ENCODE measurements around the gene AMELX.

DNA sequence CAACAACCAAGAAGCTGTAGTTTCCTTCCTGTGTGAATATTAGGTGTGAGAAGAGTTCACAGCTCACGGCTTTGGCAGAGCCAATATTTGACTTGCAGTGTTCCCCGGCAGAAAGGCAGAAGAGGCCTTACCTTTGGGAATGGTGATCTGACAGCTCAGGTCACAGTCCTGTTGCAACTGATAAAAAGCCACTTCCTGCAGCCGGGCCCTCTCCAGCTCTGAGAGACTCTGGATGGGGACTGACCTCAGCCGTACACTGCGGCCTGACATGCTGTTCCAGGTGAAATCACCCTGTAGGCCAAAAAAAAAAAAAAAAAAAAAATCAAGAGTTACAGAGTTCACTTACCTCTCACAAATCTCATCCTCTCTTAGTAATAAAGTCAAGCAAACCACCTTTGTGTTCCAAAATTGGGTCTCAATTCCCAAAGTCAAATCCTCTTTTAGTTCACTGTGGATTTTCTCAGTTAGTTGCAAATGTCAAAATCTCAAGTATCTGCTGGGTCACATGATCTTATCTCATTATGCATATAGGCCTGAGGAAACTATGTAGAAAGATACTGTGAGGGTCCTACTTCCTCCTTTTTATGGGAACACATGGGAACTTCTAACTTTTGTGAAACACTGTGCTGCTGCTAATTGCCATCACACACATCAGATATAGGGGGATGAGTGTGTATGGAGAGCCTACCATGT, 38.6 kb upstream of the AMELX start:
- TF ChIP-seq CTCF (optimal IDR thresholded peaks at IDR 0.05 in 1 of 3, IDR thresholded peaks at IDR 0.05 in 1 of 3, conservative IDR thresholded peaks at IDR 0.05 in 1 of 3; ENCODE audit: extremely low read depth in 1 of 3, insufficient read depth in 2 of 3, low read length in 3 of 3) (no peak), EZH2 (IDR thresholded peaks at IDR 0.05; ENCODE audit: low read length) (no peak)
